ENCODE results near the gene TM9SF4. TPM values are rescaled to one million over a fixed set of nuclear protein-coding genes. Genes with fewer than 3 reads are reported as not detected.

TM9SF4 gene, protein sequence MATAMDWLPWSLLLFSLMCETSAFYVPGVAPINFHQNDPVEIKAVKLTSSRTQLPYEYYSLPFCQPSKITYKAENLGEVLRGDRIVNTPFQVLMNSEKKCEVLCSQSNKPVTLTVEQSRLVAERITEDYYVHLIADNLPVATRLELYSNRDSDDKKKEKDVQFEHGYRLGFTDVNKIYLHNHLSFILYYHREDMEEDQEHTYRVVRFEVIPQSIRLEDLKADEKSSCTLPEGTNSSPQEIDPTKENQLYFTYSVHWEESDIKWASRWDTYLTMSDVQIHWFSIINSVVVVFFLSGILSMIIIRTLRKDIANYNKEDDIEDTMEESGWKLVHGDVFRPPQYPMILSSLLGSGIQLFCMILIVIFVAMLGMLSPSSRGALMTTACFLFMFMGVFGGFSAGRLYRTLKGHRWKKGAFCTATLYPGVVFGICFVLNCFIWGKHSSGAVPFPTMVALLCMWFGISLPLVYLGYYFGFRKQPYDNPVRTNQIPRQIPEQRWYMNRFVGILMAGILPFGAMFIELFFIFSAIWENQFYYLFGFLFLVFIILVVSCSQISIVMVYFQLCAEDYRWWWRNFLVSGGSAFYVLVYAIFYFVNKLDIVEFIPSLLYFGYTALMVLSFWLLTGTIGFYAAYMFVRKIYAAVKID
- total RNA-seq, result 57.4 and 62.6 TPM in 2 replicates

DNA sequence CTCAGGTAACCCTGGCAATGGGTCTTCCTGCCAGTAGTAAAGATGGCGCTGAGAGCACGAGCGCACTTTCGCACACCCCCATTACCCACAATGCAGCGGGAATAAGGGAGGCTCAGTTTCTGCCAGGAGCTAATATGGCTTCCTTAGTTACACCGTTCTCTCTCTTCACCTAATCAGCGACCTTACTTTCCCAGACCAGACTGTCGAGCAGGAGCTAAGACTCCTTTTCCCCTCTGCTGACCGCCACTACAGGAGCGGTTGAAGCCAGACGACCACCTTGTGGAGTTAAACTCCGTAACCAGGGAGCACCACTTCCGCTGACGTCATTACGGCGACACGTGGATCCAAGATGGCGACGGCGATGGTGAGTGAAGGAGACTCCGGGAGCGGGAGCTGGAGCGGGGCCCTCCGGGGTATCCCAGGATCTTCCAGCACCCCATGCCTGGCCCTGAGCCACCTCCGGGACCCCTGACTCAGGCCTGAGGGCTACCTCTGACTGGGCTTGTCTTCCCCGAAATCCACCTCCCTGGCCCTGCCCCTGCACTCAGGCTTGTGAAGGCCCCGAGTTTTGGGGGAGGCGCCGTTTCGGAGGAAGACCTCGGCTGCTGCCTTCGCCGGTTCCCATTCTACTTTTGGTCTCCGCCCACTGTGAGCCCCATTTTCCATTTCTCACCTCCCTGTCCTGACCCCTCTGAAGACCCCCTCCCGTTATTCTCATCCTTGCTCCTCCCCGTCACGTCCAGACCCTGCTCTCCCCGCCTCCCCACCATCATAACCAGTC is at the start of gene TM9SF4:
TM9SF4 (plus strand) TSS at position 323 of the 781 bp plus-strand sequence; CDS start at position 350, 27 bp downstream.

DNA sequence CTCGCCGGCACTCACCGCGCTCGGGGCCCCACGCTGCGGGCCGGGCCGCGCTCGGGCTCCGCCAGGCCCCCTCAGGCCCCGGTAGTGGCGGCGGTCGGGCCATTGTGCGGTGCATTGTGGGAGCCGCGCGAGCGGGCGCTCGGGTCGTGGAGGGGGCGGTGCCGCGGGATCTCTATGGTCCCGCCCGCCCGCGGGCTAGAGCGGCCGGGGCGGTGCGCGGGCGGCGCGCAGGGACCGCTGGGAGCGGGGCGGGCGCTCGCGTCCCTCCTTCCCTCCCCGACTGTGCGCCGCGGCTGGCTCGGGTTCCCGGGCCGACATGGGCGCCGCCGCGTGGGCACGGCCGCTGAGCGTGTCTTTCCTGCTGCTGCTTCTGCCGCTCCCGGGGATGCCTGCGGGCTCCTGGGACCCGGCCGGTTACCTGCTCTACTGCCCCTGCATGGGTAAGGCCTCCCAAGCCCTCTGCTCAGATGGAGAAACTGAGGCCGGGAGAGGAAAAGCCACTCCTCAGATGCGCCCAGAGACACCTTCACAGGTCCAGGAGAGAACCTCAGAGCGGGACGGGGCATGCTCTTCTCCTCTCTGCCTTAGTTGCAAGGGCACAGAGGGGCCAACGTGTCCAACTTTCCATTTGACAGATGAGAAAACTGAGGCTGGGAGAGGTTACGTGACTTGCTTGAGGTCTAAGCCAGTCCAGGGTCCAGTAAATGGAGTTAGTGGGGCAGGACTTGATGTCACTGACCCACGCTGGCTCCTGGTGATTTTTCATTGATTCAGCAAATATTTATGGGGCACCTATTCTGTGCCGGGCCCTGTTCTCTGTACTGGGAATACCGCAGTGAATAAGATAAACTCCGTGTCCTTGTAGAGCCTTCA is 98.3 kb downstream of the TM9SF4 start, which contains the start of the genes PLAGL2 and POFUT1:
PLAGL2 (minus strand) TSS at position 118 of the 873 bp plus-strand sequence. CDS start 5,565 bp downstream, outside the sequence.
POFUT1 (plus strand) TSS at position 255 of the 873 bp plus-strand sequence; CDS start at position 317, 62 bp downstream.

Other genes with a start within 250 kb of the TM9SF4 start
- under 0.01 TPM in 1 of 2 replicates, not detected in the other for gene DUSP15, start 239.2 kb upstream of the TM9SF4 start, total RNA-seq
- gene TTLL9, start 239.1 kb upstream of the TM9SF4 start, total RNA-seq, result 0.14 TPM in 1 of 2 replicates, not detected in the other
- 2.6 and 4.6 TPM in 2 replicates for gene PDRG1, start 157.7 kb upstream of the TM9SF4 start, total RNA-seq
- not detected in 2 replicates for gene XKR7, start 141.6 kb upstream of the TM9SF4 start, total RNA-seq
- not detected in 2 replicates for gene CCM2L, start 99.3 kb upstream of the TM9SF4 start, total RNA-seq
- gene HCK, start 57.5 kb upstream of the TM9SF4 start, total RNA-seq, result not detected in 2 replicates
- gene PLAGL2, start 98.0 kb downstream of the TM9SF4 start, total RNA-seq, result 5.3 and 6.8 TPM in 2 replicates
- gene POFUT1, start 98.2 kb downstream of the TM9SF4 start, total RNA-seq, result 43.8 and 61.3 TPM in 2 replicates
- gene KIF3B, start 167.9 kb downstream of the TM9SF4 start, total RNA-seq, result 25.6 and 32.4 TPM in 2 replicates
- 39.8 and 63.6 TPM in 2 replicates for gene ASXL1, start 248.6 kb downstream of the TM9SF4 start, total RNA-seq